Central memory CD8-positive, alpha-beta T cell (primary cell): ENCODE data around the gene ACLY.

Experiments
- ATAC-seq: fragments of 150-1000 bp; cut with Tn5 transposase; replicated peaks from 2 replicates; pipeline ENCODE4 v1.10.0; 2022; ENCODE audit warnings: mild to moderate bottlenecking, moderate FRiP score, moderate number of reproducible peaks; ENCODE audit not compliant: poor library complexity, severe bottlenecking; ENCODE audit errors: extremely low read depth
- DNase-seq, 2 donors: peaks; one replicate each; pipeline ENCODE4 v3.0.0; 2021; ENCODE audit warnings: low spot score in 2 of 2
- H3K27ac Mint-ChIP-seq: one replicate; pipeline ENCODE4 v1.8.0; 2022; ENCODE audit warnings: low read depth, mild to moderate bottlenecking, moderate library complexity, mixed read lengths
- H3K27me3 Mint-ChIP-seq: one replicate; pipeline ENCODE4 v1.8.0; 2022; ENCODE audit warnings: mixed read lengths
- H3K36me3 Mint-ChIP-seq: one replicate; pipeline ENCODE4 v1.8.0; 2022; ENCODE audit warnings: mild to moderate bottlenecking, moderate library complexity, mixed read lengths; ENCODE audit not compliant: insufficient read depth
- H3K4me1 Mint-ChIP-seq: one replicate; pipeline ENCODE4 v1.8.0; 2022; ENCODE audit warnings: mixed read lengths
- H3K4me3 Mint-ChIP-seq: one replicate; pipeline ENCODE4 v1.8.0; 2022; ENCODE audit warnings: mild to moderate bottlenecking, moderate library complexity, mixed read lengths
- H3K9me3 Mint-ChIP-seq: one replicate; pipeline ENCODE4 v1.8.0; 2022; ENCODE audit warnings: mixed read lengths

ACLY gene

GRCh38 chr17:41915566-41915965 lies 3.2 kb downstream of the ACLY start:
- no peak for DNase-seq
- Mint-ChIP-seq H3K4me1 (peaks cover 40% of the 10 kb centered on the region), H3K36me3 (peaks cover 21% of the 10 kb centered on the region), H3K27ac (peak overlapping the region; percentile 32), H3K9me3 (no peaks in the 10 kb centered on the region), H3K4me3 (peak overlapping the region; percentile 6), H3K27me3 (no peaks in the 10 kb centered on the region)
- no peak for ATAC-seq

GRCh38 chr17:41915020-41915419 lies 3.7 kb downstream of the ACLY start:
- Mint-ChIP-seq H3K27ac (no peak overlapping the region), H3K36me3 (peaks cover 24% of the 10 kb centered on the region)
- no peak for DNase-seq

GRCh38 chr17:41914358-41914766 lies 4.4 kb downstream of the ACLY start:
- Mint-ChIP-seq H3K36me3 (peaks cover 25% of the 10 kb centered on the region), H3K9me3 (no peaks in the 10 kb centered on the region), H3K4me3 (no peak overlapping the region), H3K4me1 (peaks cover 40% of the 10 kb centered on the region), H3K27ac (no peak overlapping the region), H3K27me3 (no peaks in the 10 kb centered on the region)
- DNase-seq = no peak
- ATAC-seq = no peak

More at GRCh38 chr17:41915020-41915419, 3.7 kb downstream of the ACLY start:
- no peak for ATAC-seq
- Mint-ChIP-seq H3K27me3 (no peaks in the 10 kb centered on the region), H3K4me3 (no peak overlapping the region), H3K4me1 (peaks cover 40% of the 10 kb centered on the region), H3K9me3 (no peaks in the 10 kb centered on the region)

GRCh38 chr17:41913798-41914197 lies 5.0 kb downstream of the ACLY start:
- Mint-ChIP-seq H3K9me3 (no peaks in the 10 kb centered on the region), H3K27me3 (no peaks in the 10 kb centered on the region), H3K27ac (no peak overlapping the region), H3K4me3 (no peak overlapping the region), H3K4me1 (peaks cover 40% of the 10 kb centered on the region), H3K36me3 (peaks cover 25% of the 10 kb centered on the region)
- no peak for ATAC-seq
- no peak for DNase-seq

- no peaks in the 10 kb centered on the region for H3K9me3 Mint-ChIP-seq
- no peak overlapping the region for H3K27ac Mint-ChIP-seq
- no peaks in the 10 kb centered on the region for H3K27me3 Mint-ChIP-seq
- DNase-seq = no peak
- H3K4me1 Mint-ChIP-seq = peaks cover 40% of the 10 kb centered on the region
- H3K36me3 Mint-ChIP-seq = peaks cover 25% of the 10 kb centered on the region
- H3K4me3 Mint-ChIP-seq = no peak overlapping the region
- ATAC-seq = no peak
Measured at GRCh38 chr17:41912925-41913324, 5.8 kb downstream of the ACLY start.

GRCh38 chr17:41910701-41911391 lies 7.9 kb downstream of the ACLY start:
- no peaks in the 10 kb centered on the region for H3K27me3 Mint-ChIP-seq
- H3K9me3 Mint-ChIP-seq = no peaks in the 10 kb centered on the region
- H3K4me3 Mint-ChIP-seq = no peak overlapping the region
- no peak overlapping the region for H3K27ac Mint-ChIP-seq
- ATAC-seq (no peak), DNase-seq (no peak)
- H3K36me3 Mint-ChIP-seq = peaks cover 34% of the 10 kb centered on the region
- peaks cover 25% of the 10 kb centered on the region for H3K4me1 Mint-ChIP-seq

- peaks cover 10% of the 10 kb centered on the region for H3K4me1 Mint-ChIP-seq
- ATAC-seq (no peak), DNase-seq (no peak)
- no peaks in the 10 kb centered on the region for H3K27me3 Mint-ChIP-seq
- no peaks in the 10 kb centered on the region for H3K9me3 Mint-ChIP-seq
- H3K4me3 Mint-ChIP-seq = no peak overlapping the region
- H3K36me3 Mint-ChIP-seq = peaks cover 37% of the 10 kb centered on the region
- H3K27ac Mint-ChIP-seq = no peak overlapping the region
Measured at GRCh38 chr17:41909088-41909487, 9.7 kb downstream of the ACLY start.

- ATAC-seq (no peak), DNase-seq (no peak)
- no peaks in the 10 kb centered on the region for H3K27me3 Mint-ChIP-seq
- H3K4me1 Mint-ChIP-seq = peaks cover 5% of the 10 kb centered on the region
- no peaks in the 10 kb centered on the region for H3K9me3 Mint-ChIP-seq
- H3K4me3 Mint-ChIP-seq = no peak overlapping the region
- no peak overlapping the region for H3K27ac Mint-ChIP-seq
- peaks cover 41% of the 10 kb centered on the region for H3K36me3 Mint-ChIP-seq
Measured at GRCh38 chr17:41907633-41908539, 10.9 kb downstream of the ACLY start.

GRCh38 chr17:41907185-41907556 lies 11.6 kb downstream of the ACLY start:
- Mint-ChIP-seq H3K4me3 (no peak overlapping the region), H3K36me3 (peaks cover 36% of the 10 kb centered on the region), H3K9me3 (no peaks in the 10 kb centered on the region), H3K27ac (no peak overlapping the region), H3K4me1 (no peaks in the 10 kb centered on the region), H3K27me3 (no peaks in the 10 kb centered on the region)
- DNase-seq = no peak
- ATAC-seq = no peak

GRCh38 chr17:41906465-41907184 lies 12.1 kb downstream of the ACLY start:
- H3K27ac Mint-ChIP-seq = no peak overlapping the region
- no peak for ATAC-seq
- H3K27me3 Mint-ChIP-seq = no peaks in the 10 kb centered on the region

GRCh38 chr17:41905172-41905571 lies 13.6 kb downstream of the ACLY start:
- ATAC-seq (no peak), DNase-seq (no peak)
- Mint-ChIP-seq H3K27ac (no peak overlapping the region), H3K4me1 (no peaks in the 10 kb centered on the region), H3K27me3 (no peaks in the 10 kb centered on the region), H3K36me3 (peaks cover 41% of the 10 kb centered on the region), H3K4me3 (no peak overlapping the region), H3K9me3 (no peaks in the 10 kb centered on the region)

More at GRCh38 chr17:41906465-41907184, 12.1 kb downstream of the ACLY start:
- H3K36me3 Mint-ChIP-seq = peaks cover 34% of the 10 kb centered on the region
- no peaks in the 10 kb centered on the region for H3K4me1 Mint-ChIP-seq
- DNase-seq = no peak
- no peaks in the 10 kb centered on the region for H3K9me3 Mint-ChIP-seq
- H3K4me3 Mint-ChIP-seq = no peak overlapping the region

GRCh38 chr17:41904242-41904841 lies 14.4 kb downstream of the ACLY start:
- ATAC-seq (no peak), DNase-seq (no peak)
- H3K27ac Mint-ChIP-seq = peak overlapping the region; percentile 65
- no peaks in the 10 kb centered on the region for H3K4me1 Mint-ChIP-seq
- H3K27me3 Mint-ChIP-seq = no peaks in the 10 kb centered on the region
- H3K4me3 Mint-ChIP-seq = no peak overlapping the region
- H3K36me3 Mint-ChIP-seq = peaks cover 46% of the 10 kb centered on the region
- H3K9me3 Mint-ChIP-seq = no peaks in the 10 kb centered on the region
